Activated T-helper 2 cell treated with anti-CD3 and anti-CD28 coated beads, Interferon-gamma antibody, Interleukin-2, Interleukin-4, amounts not matched to agents 10 μg/mL and 5 μg/mL and 100 μg/mL, durations not matched to agents 14 hours and 24 hours and 36 hours (primary cell): Measurements from ENCODE around the gene MESP1. TPM values are rescaled to one million over a fixed set of nuclear protein-coding genes. Genes with fewer than 3 reads are reported as not detected.

Experiments
- DNase-seq: peaks from one replicate; pipeline ENCODE4 v3.0.0; 2021; ENCODE audit warnings: low spot score
- H3K27ac Mint-ChIP-seq: one replicate; pipeline ENCODE4 v1.8.0; 2021; ENCODE audit warnings: mixed read lengths
- H3K27me3 Mint-ChIP-seq: one replicate; pipeline ENCODE4 v1.8.0; 2021; ENCODE audit warnings: low read depth, mixed read lengths
- H3K36me3 Mint-ChIP-seq: one replicate; pipeline ENCODE4 v1.8.0; 2021; ENCODE audit warnings: low read depth, mixed read lengths
- H3K4me1 Mint-ChIP-seq: one replicate; pipeline ENCODE4 v1.8.0; 2021; ENCODE audit warnings: low read depth, mixed read lengths
- H3K4me3 Mint-ChIP-seq: one replicate; pipeline ENCODE4 v1.8.0; 2021; ENCODE audit warnings: low read depth, mild to moderate bottlenecking, moderate library complexity, mixed read lengths
- H3K9me3 Mint-ChIP-seq: one replicate; pipeline ENCODE4 v1.8.0; 2021; ENCODE audit warnings: mixed read lengths
- intact Hi-C: fragments of 100-400 bp; cut with micrococcal nuclease; formaldehyde crosslinking; loops from one replicate; pipeline ENCODE4 v1.15.1; 2023
- total RNA-seq: library from RNA; stranded (reverse); gene quantifications from 2 replicates; pipeline ENCODE4 v1.2.3, GENCODE V29; 2022

MESP1 gene
- total RNA-seq, 1 donor from 2014 or later: 7.1 TPM

GRCh38 chr15:89723031-89723430 is 28.0 kb downstream of the MESP1 start:
- peaks cover 3% of the 10 kb centered on the region for H3K9me3 Mint-ChIP-seq
- H3K36me3 Mint-ChIP-seq: no peaks in the 10 kb centered on the region
- H3K4me3 Mint-ChIP-seq: no peak overlapping the region
- H3K27ac Mint-ChIP-seq: no peak overlapping the region
- H3K4me1 Mint-ChIP-seq: no peaks in the 10 kb centered on the region
- no peak for DNase-seq
- peaks cover 12% of the 10 kb centered on the region for H3K27me3 Mint-ChIP-seq
- intact Hi-C loops: no loop called here

GRCh38 chr15:89714775-89715174 is 36.3 kb downstream of the MESP1 start:
- no peaks in the 10 kb centered on the region for H3K9me3 Mint-ChIP-seq
- no peak for DNase-seq
- H3K27ac Mint-ChIP-seq: no peak overlapping the region
- no peak overlapping the region for H3K4me3 Mint-ChIP-seq
- no peaks in the 10 kb centered on the region for H3K4me1 Mint-ChIP-seq
- H3K27me3 Mint-ChIP-seq: peaks cover 17% of the 10 kb centered on the region
- H3K36me3 Mint-ChIP-seq: no peaks in the 10 kb centered on the region
- intact Hi-C loops: no loop called here

GRCh38 chr15:89707577-89707976 is 43.5 kb downstream of the MESP1 start:
- no peaks in the 10 kb centered on the region for H3K4me1 Mint-ChIP-seq
- no peak for DNase-seq
- H3K4me3 Mint-ChIP-seq: no peak overlapping the region
- no peaks in the 10 kb centered on the region for H3K9me3 Mint-ChIP-seq
- intact Hi-C loops: loop anchor here (10.0 kb wide), 1 partner anchor 63 kb away; no protein-coding TSS in a partner anchor
- H3K36me3 Mint-ChIP-seq: no peaks in the 10 kb centered on the region
- peaks cover 42% of the 10 kb centered on the region for H3K27me3 Mint-ChIP-seq
- H3K27ac Mint-ChIP-seq: no peak overlapping the region

GRCh38 chr15:89704411-89704810 is 46.6 kb downstream of the MESP1 start:
- H3K36me3 Mint-ChIP-seq: no peaks in the 10 kb centered on the region
- H3K27ac Mint-ChIP-seq: no peak overlapping the region
- no peaks in the 10 kb centered on the region for H3K4me1 Mint-ChIP-seq
- H3K9me3 Mint-ChIP-seq: no peaks in the 10 kb centered on the region
- intact Hi-C loops: loop anchor here (10.0 kb wide), 1 partner anchor 60 kb away; no protein-coding TSS in a partner anchor
- H3K4me3 Mint-ChIP-seq: no peak overlapping the region
- no peak for DNase-seq
- peaks cover 50% of the 10 kb centered on the region for H3K27me3 Mint-ChIP-seq

Other genes with a start within 250 kb of the MESP1 start
- 18.0 and 18.7 TPM in 2 replicates for gene TICRR, start 175.8 kb downstream of the MESP1 start, total RNA-seq
- gene KIF7, start 95.8 kb downstream of the MESP1 start, total RNA-seq: 3.5 and 4.2 TPM in 2 replicates
- gene PLIN1, start 71.9 kb downstream of the MESP1 start, total RNA-seq: 0.25 TPM in 1 of 2 replicates, not detected in the other
- 1.0 and 1.8 TPM in 2 replicates for gene PEX11A, start 60.5 kb downstream of the MESP1 start, total RNA-seq
- not detected in 2 replicates for gene WDR93, start 60.4 kb downstream of the MESP1 start, total RNA-seq
- 0.39 and 0.41 TPM in 2 replicates for gene MESP2, start 25.1 kb upstream of the MESP1 start, total RNA-seq
- gene ANPEP, start 63.6 kb upstream of the MESP1 start, total RNA-seq: 2.4 and 3.6 TPM in 2 replicates
- 20.6 and 24.6 TPM in 2 replicates for gene AP3S2, start 142.7 kb upstream of the MESP1 start, total RNA-seq
- gene ARPIN, start 161.7 kb upstream of the MESP1 start, total RNA-seq: not detected in 2 replicates